ENCODE results near the gene SUGP2. TPM values are rescaled to one million over a fixed set of nuclear protein-coding genes. Genes with fewer than 3 reads are reported as not detected.

SUGP2 gene
- total RNA-seq, 2 experiments from 2014 or later = 104 to 112 TPM

GRCh38 chr19:19055701-19056100 is 22.4 kb upstream of the SUGP2 start:
- Mint-ChIP-seq H3K9me3 (no peaks in the 10 kb centered on the region), H3K36me3 (ENCODE audit: low read depth) (peaks cover 22% of the 10 kb centered on the region), H3K4me3 (no peak overlapping the region), H3K27me3 (no peaks in the 10 kb centered on the region), H3K27ac (no peak overlapping the region), H3K4me1 (ENCODE audit: low read depth) (no peaks in the 10 kb centered on the region)
- intact Hi-C loops (cut with micrococcal nuclease) = no loop called here
- ATAC-seq (no peak), DNase-seq (no peak)
- POLR2A ChIA-PET = no interaction called here
- CTCF ChIA-PET = interaction anchor here (1.2 to 1.6 kb wide), 2 partner anchors 61 to 101 kb away, joined by 3 to 4 read pairs; no protein-coding TSS in a partner anchor
- TF ChIP-seq CTCF (IDR thresholded peaks at IDR 0.05) = no peak

- H3K27ac Mint-ChIP-seq = no peak overlapping the region
- POLR2A ChIA-PET = interaction anchor here (0.7 kb wide), 1 partner anchor 56 kb away, joined by 5 read pairs; no protein-coding TSS in a partner anchor
- no peaks in the 10 kb centered on the region for H3K4me1 Mint-ChIP-seq (ENCODE audit: low read depth)
- no peak for ATAC-seq
- peaks cover 27% of the 10 kb centered on the region for H3K36me3 Mint-ChIP-seq (ENCODE audit: low read depth)
- no peak overlapping the region for H3K4me3 Mint-ChIP-seq
- CTCF ChIA-PET = interaction anchor here (1.0 to 1.8 kb wide), 5 partner anchors 14 to 120 kb away, joined by 3 to 8 read pairs (median 4); no protein-coding TSS in a partner anchor
- H3K27me3 Mint-ChIP-seq = no peaks in the 10 kb centered on the region
- no peak for DNase-seq
- TF ChIP-seq CTCF (IDR thresholded peaks at IDR 0.05) = no peak
- intact Hi-C loops (cut with micrococcal nuclease) = no loop called here
- no peaks in the 10 kb centered on the region for H3K9me3 Mint-ChIP-seq
Observed at GRCh38 chr19:19054939-19055440, 21.7 kb upstream of the SUGP2 start.

GRCh38 chr19:19054315-19054938 is 21.1 kb upstream of the SUGP2 start:
- DNase-seq = no peak
- no peak for TF ChIP-seq CTCF (IDR thresholded peaks at IDR 0.05)
- ATAC-seq = no peak
- Mint-ChIP-seq H3K4me3 (no peak overlapping the region), H3K27ac (no peak overlapping the region), H3K4me1 (ENCODE audit: low read depth) (no peaks in the 10 kb centered on the region), H3K27me3 (no peaks in the 10 kb centered on the region), H3K36me3 (ENCODE audit: low read depth) (peaks cover 29% of the 10 kb centered on the region), H3K9me3 (no peaks in the 10 kb centered on the region)
- intact Hi-C loops (cut with micrococcal nuclease) = no loop called here
- ChIA-PET CTCF (interaction anchor here (0.9 to 1.8 kb wide), 9 partner anchors 11 to 120 kb away, joined by 3 to 8 read pairs (median 4); no protein-coding TSS in a partner anchor), POLR2A (interaction anchor here (0.7 kb wide), 1 partner anchor 57 kb away, joined by 5 read pairs; no protein-coding TSS in a partner anchor)

- TF ChIP-seq CTCF (IDR thresholded peaks at IDR 0.05) = peak; percentile 82
- H3K27ac Mint-ChIP-seq = no peak overlapping the region
- ChIA-PET POLR2A (no interaction called here), CTCF (interaction anchor here (0.7 to 1.8 kb wide), 11 partner anchors 11 to 121 kb away, joined by 3 to 8 read pairs (median 4); no protein-coding TSS in a partner anchor)
- peak; percentile 71 for ATAC-seq
- DNase-seq = peak; percentile 67
- no peaks in the 10 kb centered on the region for H3K9me3 Mint-ChIP-seq
- H3K27me3 Mint-ChIP-seq = no peaks in the 10 kb centered on the region
- H3K4me1 Mint-ChIP-seq (ENCODE audit: low read depth) = no peaks in the 10 kb centered on the region
- H3K36me3 Mint-ChIP-seq (ENCODE audit: low read depth) = peaks cover 29% of the 10 kb centered on the region
- H3K4me3 Mint-ChIP-seq = no peak overlapping the region
- intact Hi-C loops (cut with micrococcal nuclease) = no loop called here
Observed at GRCh38 chr19:19053508-19054314, 20.4 kb upstream of the SUGP2 start.
